Mononuclear cell (primary cell): ENCODE data around the gene CD247. TPM values are rescaled to one million over a fixed set of nuclear protein-coding genes. Genes with fewer than 3 reads are reported as not detected.
"Not testable (repeated sequence)": the region's sequence is repeated elsewhere in the genome, so short reads cannot be mapped to it uniquely, and the experiment has no call there.

Experiments used
- H3K27me3 ChIP-seq: 2 replicates; pipeline ENCODE4 v1.6.0; 2011; ENCODE audit warnings: low read length, control low read depth; ENCODE audit not compliant: insufficient read depth
- H3K4me1 ChIP-seq: 2 replicates; pipeline ENCODE4 v1.5.1; 2011; ENCODE audit warnings: mild to moderate bottlenecking, low read length, control low read depth; ENCODE audit not compliant: insufficient read depth
- H3K4me3 ChIP-seq: 2 replicates; pipeline ENCODE4 v1.5.1; 2011; ENCODE audit warnings: mild to moderate bottlenecking, low read length, moderate library complexity
- H3K9me3 ChIP-seq: 2 replicates; pipeline ENCODE4 v1.5.1; 2011; ENCODE audit warnings: low read depth, mild to moderate bottlenecking, control low read depth, low read length
- total RNA-seq: library from RNA; depleted of rRNA; stranded (reverse); fragments of >200 nt; gene quantifications from one replicate; pipeline ENCODE4 v1.2.3, GENCODE V29; 2012

The CD247 gene
- total RNA-seq: 162 TPM

GRCh38 chr1:167518331-167518700 lies at the start of gene CD247:
TSS of gene CD247 (minus strand) at chr1:167518529. CDS start at chr1:167518465, 64 bp downstream.
- Histone ChIP-seq H3K4me3 (peak within 1 kb of the TSS; percentile 64), H3K4me1 (peaks cover 7% of the 10 kb centered on the region)

GRCh38 chr1:167567663-167568062 lies 49.3 kb upstream of the CD247 start:
- no peaks in the 10 kb centered on the region for H3K27me3 ChIP-seq
- no peak overlapping the region for H3K4me3 ChIP-seq
- H3K9me3 ChIP-seq: no peaks in the 10 kb centered on the region
- H3K4me1 ChIP-seq: peaks cover 45% of the 10 kb centered on the region

More at GRCh38 chr1:167518331-167518700, at the start of gene CD247:
- H3K27me3 ChIP-seq: no peaks in the 10 kb centered on the region
- H3K9me3 ChIP-seq: no peaks in the 10 kb centered on the region

- Histone ChIP-seq H3K27me3 (no peaks in the 10 kb centered on the region), H3K9me3 (no peaks in the 10 kb centered on the region), H3K4me1 (peaks cover 54% of the 10 kb centered on the region), H3K4me3 (no peak overlapping the region)
Observed at GRCh38 chr1:167566766-167567165, 48.4 kb upstream of the CD247 start.

GRCh38 chr1:167565922-167566321 lies 47.6 kb upstream of the CD247 start:
- H3K4me3 ChIP-seq: no peak overlapping the region
- no peaks in the 10 kb centered on the region for H3K9me3 ChIP-seq
- peaks cover 57% of the 10 kb centered on the region for H3K4me1 ChIP-seq
- H3K27me3 ChIP-seq: no peaks in the 10 kb centered on the region

- Histone ChIP-seq H3K27me3 (no peaks in the 10 kb centered on the region), H3K4me3 (no peak overlapping the region), H3K4me1 (peaks cover 57% of the 10 kb centered on the region), H3K9me3 (no peaks in the 10 kb centered on the region)
Observed at GRCh38 chr1:167564612-167565270, 46.4 kb upstream of the CD247 start.

- H3K4me1 ChIP-seq: peaks cover 57% of the 10 kb centered on the region
- H3K9me3 ChIP-seq: no peaks in the 10 kb centered on the region
- H3K27me3 ChIP-seq: no peaks in the 10 kb centered on the region
- H3K4me3 ChIP-seq: no peak overlapping the region
Observed at GRCh38 chr1:167563579-167564246, 45.4 kb upstream of the CD247 start.

GRCh38 chr1:167562702-167563101 lies 44.4 kb upstream of the CD247 start:
- H3K4me1 ChIP-seq: peaks cover 57% of the 10 kb centered on the region
- no peaks in the 10 kb centered on the region for H3K9me3 ChIP-seq
- H3K27me3 ChIP-seq: no peaks in the 10 kb centered on the region
- no peak overlapping the region for H3K4me3 ChIP-seq

GRCh38 chr1:167561753-167562152 lies 43.4 kb upstream of the CD247 start:
- Histone ChIP-seq H3K27me3 (no peaks in the 10 kb centered on the region), H3K4me3 (no peak overlapping the region), H3K4me1 (peaks cover 49% of the 10 kb centered on the region), H3K9me3 (no peaks in the 10 kb centered on the region)

GRCh38 chr1:167555971-167556714 lies 37.8 kb upstream of the CD247 start:
- no peaks in the 10 kb centered on the region for H3K27me3 ChIP-seq
- H3K4me1 ChIP-seq: peaks cover 40% of the 10 kb centered on the region
- H3K4me3 ChIP-seq: no peak overlapping the region
- no peaks in the 10 kb centered on the region for H3K9me3 ChIP-seq

GRCh38 chr1:167555072-167555471 lies 36.7 kb upstream of the CD247 start:
- H3K27me3 ChIP-seq, H3K9me3 ChIP-seq, H3K4me3 ChIP-seq: not testable (repeated sequence)
- H3K4me1 ChIP-seq: peaks cover 51% of the 10 kb centered on the region

- H3K4me1 ChIP-seq: peaks cover 59% of the 10 kb centered on the region
- no peaks in the 10 kb centered on the region for H3K27me3 ChIP-seq
- peak overlapping the region; percentile 73 for H3K4me3 ChIP-seq
- no peaks in the 10 kb centered on the region for H3K9me3 ChIP-seq
Observed at GRCh38 chr1:167554028-167554779, 35.9 kb upstream of the CD247 start.

GRCh38 chr1:167553136-167554027 lies 35.1 kb upstream of the CD247 start, which contains the start of gene CREG1:
TSS of gene CREG1 (minus strand) at chr1:167553762.
- Histone ChIP-seq H3K27me3 (no peaks in the 10 kb centered on the region), H3K4me1 (peaks cover 66% of the 10 kb centered on the region), H3K4me3 (peak within 1 kb of the TSS; percentile 73), H3K9me3 (no peaks in the 10 kb centered on the region)

- Histone ChIP-seq H3K9me3 (no peaks in the 10 kb centered on the region), H3K4me1 (peaks cover 77% of the 10 kb centered on the region), H3K27me3 (no peaks in the 10 kb centered on the region), H3K4me3 (peak overlapping the region; percentile 3)
Observed at GRCh38 chr1:167551362-167551761, 33.0 kb upstream of the CD247 start.
